SK-N-MC (cell line): ENCODE results near the gene DLG5.

Source experiments
- DNase-seq: peaks from one replicate; pipeline ENCODE4 v3.0.0-alpha.2; 2011; ENCODE audit warnings: low read depth, low spot score
- H3K27ac ChIP-seq: fragments of 200-600 bp; sonication (generic); 2 replicates; pipeline ENCODE4 v1.5.1; 2016; ENCODE audit warnings: mixed run types
- H3K36me3 ChIP-seq: fragments of 200-600 bp; sonication (generic); 2 replicates; pipeline ENCODE4 v1.6.1; 2017; ENCODE audit warnings: antibody characterized with exemption, low read length, mixed read lengths; ENCODE audit not compliant: insufficient read depth
- H3K4me3 ChIP-seq: fragments of 200-600 bp; sonication (generic); 2 replicates; pipeline ENCODE4 v1.5.1; 2016
- H3K9ac ChIP-seq: fragments of 200-600 bp; sonication (generic); 2 replicates; pipeline ENCODE4 v1.8.0; 2017; ENCODE audit warnings: mixed run types, mixed read lengths; ENCODE audit not compliant: insufficient read length
- H3K9me3 ChIP-seq: fragments of 200-600 bp; sonication (generic); 2 replicates; pipeline ENCODE4 v1.6.1; 2017; ENCODE audit warnings: low read depth, mild to moderate bottlenecking, antibody characterized with exemption, low read length, moderate library complexity, mixed read lengths
- EZH2 ChIP-seq: fragments of 200-600 bp; sonication (generic); IDR thresholded peaks from one replicate; pipeline ENCODE4 v1.6.1; 2017; ENCODE audit warnings: antibody characterized with exemption
- FOXP2 ChIP-seq: optimal IDR thresholded peaks from 2 replicates; pipeline ENCODE3; 2011; ENCODE audit warnings: mild to moderate bottlenecking, moderate library complexity; ENCODE audit not compliant: insufficient read depth; ENCODE audit errors: extremely low read length, control extremely low read depth
- POLR2AphosphoS5 ChIP-seq: IDR thresholded peaks from 2 replicates; pipeline ENCODE4 v1.6.1; 2012; ENCODE audit warnings: mild to moderate bottlenecking, low read depth, low read length, borderline replicate concordance

DLG5 gene

DNA sequence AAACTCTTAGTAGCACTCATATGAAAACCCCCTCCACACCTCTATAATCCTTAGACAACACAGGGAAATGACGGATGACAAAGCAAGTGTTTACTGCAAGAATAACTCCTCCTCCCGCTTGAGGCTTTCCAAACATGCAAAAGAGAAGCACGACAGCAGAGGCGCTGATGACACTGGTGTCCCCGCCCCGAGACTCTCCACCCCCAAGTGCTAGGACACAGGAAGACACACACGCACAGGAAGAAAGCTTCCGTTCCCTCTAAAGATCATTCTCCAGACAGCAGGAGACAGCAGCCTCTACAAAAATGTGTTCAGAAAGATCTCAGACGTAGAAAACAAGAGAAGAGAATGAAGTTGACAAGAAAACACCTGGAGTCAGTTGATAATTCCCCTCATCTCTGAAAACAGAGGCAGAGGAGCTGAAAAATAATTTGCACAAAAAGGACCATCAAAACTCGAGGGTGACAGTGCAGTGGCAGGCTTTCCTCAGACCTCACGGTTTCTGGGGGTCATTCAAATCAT is 90.2 kb downstream of the DLG5 start:
- 0 out of 2 replicates have a peak overlapping the region, but pooled peaks have one; percentile 42 for H3K27ac ChIP-seq
- H3K4me3 ChIP-seq: peak overlapping the region; percentile 38
- no peak for DNase-seq
- H3K9ac ChIP-seq: no peak overlapping the region
- no peaks in the 10 kb centered on the region for H3K36me3 ChIP-seq
- no peaks in the 10 kb centered on the region for H3K9me3 ChIP-seq
- no peak for TF ChIP-seq POLR2AphosphoS5
- TF ChIP-seq FOXP2: no peak
- no peak for TF ChIP-seq EZH2

DNA sequence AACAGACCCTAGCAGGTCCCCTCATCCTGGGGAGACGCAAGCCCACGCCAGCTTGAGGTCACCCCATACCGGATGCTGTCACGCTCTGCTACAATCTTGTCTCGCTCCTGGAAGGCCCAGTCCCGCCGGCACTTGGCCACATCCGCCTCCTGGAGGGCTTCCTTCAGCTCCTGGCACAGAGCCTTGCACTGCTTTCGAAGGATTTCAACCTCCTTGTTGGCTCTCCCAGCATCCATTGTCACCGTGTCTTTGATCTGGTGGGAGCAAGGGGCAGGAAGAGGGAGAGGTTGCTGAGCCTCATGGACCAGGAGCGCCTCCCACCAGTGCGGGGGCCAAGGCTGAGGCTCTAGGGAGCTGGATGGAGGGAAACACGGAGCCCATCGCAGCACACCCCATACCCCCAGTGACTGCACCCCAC is 90.9 kb downstream of the DLG5 start:
- H3K27ac ChIP-seq: no peak overlapping the region
- no peaks in the 10 kb centered on the region for H3K9me3 ChIP-seq
- no peak overlapping the region for H3K4me3 ChIP-seq
- no peak overlapping the region for H3K9ac ChIP-seq
- no peak for DNase-seq
- no peak for TF ChIP-seq FOXP2
- TF ChIP-seq POLR2AphosphoS5: no peak
- TF ChIP-seq EZH2: no peak
- no peaks in the 10 kb centered on the region for H3K36me3 ChIP-seq

DNA sequence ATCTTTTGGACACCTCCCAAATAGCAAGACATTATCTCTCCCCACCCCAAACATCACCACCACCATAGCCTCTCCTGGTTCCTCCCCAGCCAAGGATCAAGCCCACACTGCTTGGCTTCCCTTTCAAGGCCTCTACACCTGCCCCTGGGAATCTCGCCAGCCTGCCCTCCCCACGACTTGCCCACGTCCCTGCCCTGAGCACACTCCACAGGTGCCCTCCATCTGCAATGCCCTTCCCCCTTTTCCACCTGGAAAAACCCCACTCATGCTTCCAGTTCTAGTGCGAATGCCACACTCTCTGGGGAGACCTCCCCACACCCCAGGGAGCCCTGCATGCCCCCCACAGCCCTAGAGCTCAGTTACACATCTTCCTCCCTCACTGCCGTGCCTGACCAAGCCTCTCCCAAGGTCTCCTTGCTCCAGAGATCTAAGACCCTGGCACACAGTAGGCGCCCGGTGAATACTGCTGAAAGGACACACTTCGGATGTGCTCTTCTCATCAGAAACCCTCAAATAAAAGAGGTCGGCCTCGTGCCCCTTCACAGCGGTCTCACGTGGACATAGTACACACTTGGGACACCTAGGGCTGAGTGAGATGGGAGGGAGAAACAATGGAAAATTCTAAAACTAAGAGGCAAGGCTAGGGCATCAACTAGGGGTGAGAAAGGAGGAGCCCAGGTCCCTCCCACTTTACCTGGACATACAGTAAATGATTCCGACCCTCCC is 91.4 kb downstream of the DLG5 start:
- Histone ChIP-seq H3K36me3 (no peaks in the 10 kb centered on the region), H3K4me3 (no peak overlapping the region), H3K9me3 (no peaks in the 10 kb centered on the region), H3K9ac (no peak overlapping the region), H3K27ac (no peak overlapping the region)
- no peak for DNase-seq
- TF ChIP-seq POLR2AphosphoS5 (no peak), EZH2 (no peak), FOXP2 (no peak)

DNA sequence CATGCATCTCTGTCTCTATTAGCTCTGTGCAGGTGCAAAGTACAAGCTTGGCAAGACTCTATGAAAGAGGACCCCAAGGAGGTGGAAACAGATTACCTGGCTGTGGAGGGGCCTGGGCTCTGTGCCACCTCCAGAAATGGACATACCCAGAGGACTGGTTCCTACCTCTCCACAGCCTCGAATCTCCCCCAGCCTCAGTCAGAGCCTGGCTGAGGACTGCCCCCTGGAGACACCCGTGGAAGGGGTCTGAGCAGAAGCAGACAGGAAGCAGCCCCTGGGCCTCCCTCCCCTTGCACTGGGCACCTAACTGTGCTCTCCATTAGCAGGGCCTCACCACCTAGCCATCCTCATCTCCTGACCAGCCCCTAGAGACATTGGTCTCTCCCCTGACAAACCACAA is 92.0 kb downstream of the DLG5 start:
- no peaks in the 10 kb centered on the region for H3K36me3 ChIP-seq
- H3K4me3 ChIP-seq: no peak overlapping the region
- no peaks in the 10 kb centered on the region for H3K9me3 ChIP-seq
- no peak overlapping the region for H3K27ac ChIP-seq
- no peak for TF ChIP-seq EZH2
- TF ChIP-seq POLR2AphosphoS5: no peak
- no peak for TF ChIP-seq FOXP2
- DNase-seq: no peak
- no peak overlapping the region for H3K9ac ChIP-seq

DNA sequence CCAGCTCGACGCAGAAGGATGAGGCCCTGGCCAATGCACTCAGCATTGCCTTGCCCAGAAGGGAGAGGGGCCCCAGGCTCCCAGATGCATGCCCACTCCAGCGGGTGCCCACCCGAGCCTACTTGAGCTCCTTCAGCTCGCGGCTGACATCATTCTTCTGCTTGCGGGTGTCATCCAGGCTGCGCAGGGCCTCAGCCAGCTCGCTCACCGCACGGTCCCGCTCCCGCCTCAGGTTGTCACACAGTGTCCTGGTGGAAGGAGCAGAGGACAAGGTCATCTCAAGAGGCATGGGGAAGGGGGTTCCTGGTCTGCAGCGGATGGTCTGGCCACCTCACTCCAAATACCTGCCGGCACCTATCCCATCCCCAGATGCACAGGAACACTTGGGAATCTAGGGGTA is 92.8 kb downstream of the DLG5 start:
- Histone ChIP-seq H3K36me3 (no peaks in the 10 kb centered on the region), H3K9me3 (no peaks in the 10 kb centered on the region), H3K9ac (no peak overlapping the region), H3K4me3 (no peak overlapping the region), H3K27ac (no peak overlapping the region)
- DNase-seq: no peak
- TF ChIP-seq FOXP2: no peak
- TF ChIP-seq POLR2AphosphoS5: no peak
- TF ChIP-seq EZH2: no peak

DNA sequence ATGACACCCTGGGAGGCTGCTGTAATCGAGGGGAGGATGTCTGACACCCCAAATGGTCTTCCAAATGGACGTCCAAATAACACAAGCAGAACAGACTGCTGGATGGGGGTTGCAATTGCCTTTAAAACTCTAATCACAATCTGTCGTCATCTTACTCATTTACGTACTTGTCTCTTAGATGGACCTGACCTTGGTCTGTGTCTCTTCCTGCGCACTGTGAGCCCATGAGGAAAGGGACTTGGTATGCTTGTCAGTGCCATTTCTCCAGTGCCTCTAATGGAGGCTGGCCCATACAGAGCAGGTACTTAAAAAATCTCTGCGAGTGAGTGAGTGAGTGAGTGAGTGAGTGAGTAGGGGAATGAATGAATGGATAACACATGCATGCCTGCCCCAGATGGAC is 93.3 kb downstream of the DLG5 start:
- TF ChIP-seq FOXP2: no peak
- no peak for TF ChIP-seq POLR2AphosphoS5
- no peak for TF ChIP-seq EZH2
- Histone ChIP-seq H3K27ac (no peak overlapping the region), H3K36me3 (no peaks in the 10 kb centered on the region), H3K9ac (no peak overlapping the region), H3K4me3 (no peak overlapping the region), H3K9me3 (no peaks in the 10 kb centered on the region)
- no peak for DNase-seq

DNA sequence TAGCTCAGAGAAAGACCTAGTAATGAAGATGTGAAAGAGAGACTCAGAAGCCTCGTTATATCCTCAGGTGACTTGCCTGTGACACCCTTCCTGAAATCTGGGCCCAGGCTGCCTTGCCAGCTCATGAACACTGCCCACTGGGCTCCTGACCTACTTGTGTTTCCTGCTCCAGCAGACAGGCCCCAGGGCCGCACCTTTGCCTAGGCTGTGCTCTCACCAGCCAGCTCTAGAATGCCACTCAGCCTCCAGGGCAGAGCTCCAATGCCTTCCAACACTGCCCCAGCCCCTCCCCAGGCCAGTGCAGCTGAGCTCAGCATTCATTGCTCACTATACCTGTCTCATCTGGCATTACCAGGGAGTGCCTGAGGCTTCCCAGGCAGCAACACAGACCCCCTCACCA is 94.3 kb downstream of the DLG5 start:
- Histone ChIP-seq H3K36me3 (no peaks in the 10 kb centered on the region), H3K9me3 (no peaks in the 10 kb centered on the region), H3K9ac (no peak overlapping the region), H3K27ac (no peak overlapping the region), H3K4me3 (no peak overlapping the region)
- DNase-seq: no peak
- TF ChIP-seq FOXP2 (no peak), EZH2 (no peak), POLR2AphosphoS5 (no peak)

DNA sequence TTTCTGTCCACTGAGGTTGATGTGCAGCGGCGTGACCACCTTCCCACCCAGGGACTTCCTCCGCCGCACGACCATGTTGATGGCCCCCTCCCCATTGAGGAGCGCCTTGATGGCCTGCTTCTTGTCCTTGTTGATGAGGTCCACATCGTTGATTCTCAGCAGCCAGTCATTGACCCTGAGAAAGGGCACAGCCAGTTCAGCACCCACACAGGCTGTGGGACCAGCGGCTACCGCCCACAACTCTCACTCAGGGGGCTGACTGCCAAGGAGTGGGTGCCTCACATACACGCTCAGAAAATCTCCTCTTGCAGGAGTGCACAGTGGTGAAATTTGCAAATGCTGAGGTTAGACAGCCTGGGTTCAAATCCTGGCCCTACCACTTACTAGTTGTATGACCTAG is 97.2 kb downstream of the DLG5 start:
- no peak for DNase-seq
- no peak for TF ChIP-seq POLR2AphosphoS5
- TF ChIP-seq EZH2: no peak
- no peak for TF ChIP-seq FOXP2
- Histone ChIP-seq H3K36me3 (no peaks in the 10 kb centered on the region), H3K27ac (no peak overlapping the region), H3K4me3 (no peak overlapping the region), H3K9me3 (no peaks in the 10 kb centered on the region), H3K9ac (no peak overlapping the region)
